Activated CD4-positive, alpha-beta T cell treated with anti-CD3 and anti-CD28 coated beads, Interleukin-2, amount 50 U/mL, for 16 hours (primary cell): ENCODE results near the gene CREG1.

Source experiments
- DNase-seq: peaks from one replicate; pipeline ENCODE4 v3.0.0-alpha.2; 2020

The CREG1 gene

GRCh38 chr1:167502719-167503462, 50.7 kb downstream of the CREG1 start:
- no peak for DNase-seq

GRCh38 chr1:167502192-167502551, 51.4 kb downstream of the CREG1 start:
- DNase-seq, result no peak

GRCh38 chr1:167501515-167502191, 51.9 kb downstream of the CREG1 start:
- DNase-seq, result peak; percentile 78

GRCh38 chr1:167500283-167500860, 53.2 kb downstream of the CREG1 start:
- peak; percentile 71 for DNase-seq

GRCh38 chr1:167499664-167500101, 53.9 kb downstream of the CREG1 start:
- DNase-seq, result no peak

GRCh38 chr1:167499106-167499505, 54.5 kb downstream of the CREG1 start:
- no peak for DNase-seq

GRCh38 chr1:167496797-167497619, 56.6 kb downstream of the CREG1 start:
- no peak for DNase-seq

GRCh38 chr1:167493372-167493771, 60.2 kb downstream of the CREG1 start:
- no peak for DNase-seq

- peak; percentile 59 for DNase-seq
These were observed 61.1 kb downstream of the CREG1 start for GRCh38 chr1:167492481-167492910.

- DNase-seq, result peak; percentile 67
These were observed 61.7 kb downstream of the CREG1 start for GRCh38 chr1:167491586-167492461.
